Upper lobe of left lung (tissue), 6 donors: ENCODE data around the gene FAM24A. TPM values are rescaled to one million over a fixed set of nuclear protein-coding genes. Genes with fewer than 3 reads are reported as not detected.
"Not testable (repeated sequence)": the region's sequence is repeated elsewhere in the genome, so short reads cannot be mapped to it uniquely, and the experiment has no call there.

Experiments
- ATAC-seq, 2 donors: fragments of 200-7000 bp; cut with Tn5 transposase; one replicate each; pipeline ENCODE4 v1.9.1; 2022; ENCODE audit warnings: mild to moderate bottlenecking in 2 of 2, moderate library complexity in 2 of 2; ENCODE audit not compliant: low FRiP score in 2 of 2
- DNase-seq, 2 donors: peaks; one replicate each; pipeline ENCODE4 v3.0.0-alpha.2; 2019 to 2020
- H3K27ac ChIP-seq, 4 donors: fragments of 200-600 bp; sonication (generic); one replicate each; pipeline ENCODE4 v1.5.1; 2016 to 2019
- H3K27me3 ChIP-seq, 4 donors: fragments of 200-600 bp; sonication (generic); one replicate each; pipeline ENCODE4 v1.5.1; 2017 to 2019
- H3K36me3 ChIP-seq, 4 donors: fragments of 200-600 bp; sonication (generic); one replicate each; pipeline ENCODE4 v1.5.1; 2016 to 2019
- H3K4me1 ChIP-seq, 4 donors: fragments of 200-600 bp; sonication (generic); one replicate each; pipeline ENCODE4 v1.5.1; 2018 to 2019
- H3K4me3 ChIP-seq, 4 donors: fragments of 200-600 bp; sonication (generic); one replicate each; pipeline ENCODE4 v1.5.1; 2017 to 2019; ENCODE audit warnings: mild to moderate bottlenecking in 2 of 4, moderate library complexity in 1 of 4
- H3K9me3 ChIP-seq, 4 donors: fragments of 200-600 bp; sonication (generic); one replicate each; pipeline ENCODE4 v1.5.1; 2018 to 2019
- EP300 ChIP-seq, 4 donors: sonication (generic); formaldehyde crosslinking; IDR thresholded peaks; one replicate each; pipeline ENCODE4 v1.5.1; 2017; ENCODE audit warnings: antibody characterized with exemption in 4 of 4, control low read depth in 2 of 4
- POLR2A ChIP-seq, 4 donors: fragments of 450-650 bp; IDR thresholded peaks; one replicate each; pipeline ENCODE4 v1.5.1; 2016 to 2017; ENCODE audit warnings: antibody characterized with exemption in 4 of 4, mild to moderate bottlenecking in 2 of 4
- POLR2AphosphoS5 ChIP-seq, 2 donors: sonication (generic); formaldehyde crosslinking; IDR thresholded peaks; one replicate each; pipeline ENCODE4 v1.5.1; 2017; ENCODE audit warnings: antibody characterized with exemption in 2 of 2
- WGBS, 2 donors: methylation state at CpG; one replicate each; pipeline ENCODE4 v1.1.5; 2017 to 2018; 5-methylcytosine and 5-hydroxymethylcytosine counted together
- total RNA-seq, 6 donors: library from RNA; depleted of rRNA in 4 of 6; stranded (reverse); fragments of >200 nt in 4 of 6; gene quantifications; one replicate each; pipeline versions ENCODE4 v1.1.0 to v1.2.1, GENCODE V29; 2016 to 2021
- TF ChIP-seq, protein P1 (sequence below), 6 experiments: fragments of 450-650 bp in 4 of 6; fragments of 200-600 bp in 2 of 6; sonication (generic) in 2 of 6; IDR thresholded peaks; one replicate each; pipeline ENCODE4 v1.5.1; 2016 to 2019; ENCODE audit warnings: antibody characterized with exemption in 6 of 6
- donor health status: DM: no; HTN: no; CAD: no; lungs with moderate emphysema.
- donor health status: DM: no; HTN: yes; CAD: no; lungs with severe emphysema.

FAM24A gene
- total RNA-seq, 6 donors from 2014 or later, result not detected

DNA sequence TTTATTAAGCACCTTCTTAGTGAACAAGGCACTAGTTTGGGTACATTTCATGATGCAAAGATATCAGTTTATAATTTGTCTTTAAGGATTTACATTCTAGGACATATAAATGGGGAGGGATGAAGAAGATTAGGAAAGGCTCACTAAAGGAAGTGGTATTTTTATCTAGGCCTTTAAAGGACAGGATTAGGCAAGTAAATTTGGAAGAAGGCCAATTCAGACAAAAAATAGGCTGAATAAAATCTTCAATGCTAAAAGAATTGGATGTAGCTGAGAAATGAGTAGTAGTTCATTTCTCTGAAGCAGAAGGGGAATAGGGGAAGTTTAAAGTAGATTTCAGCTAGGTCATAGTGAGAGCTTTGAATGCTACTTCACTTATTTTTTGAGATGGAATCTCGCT, 26.2 kb upstream of the FAM24A start:
- no peak overlapping the region for H3K27ac ChIP-seq
- no peak overlapping the region for H3K4me3 ChIP-seq
- WGBS, 2 donors, result 91 to 94% methylated on average over 1 of the region's 1 CpG
- DNase-seq, result no peak
- no peaks in the 10 kb centered on the region for H3K9me3 ChIP-seq
- no peak for ATAC-seq
- H3K36me3 ChIP-seq, result no peaks in the 10 kb centered on the region
- H3K27me3 ChIP-seq, result no peaks in the 10 kb centered on the region
- peaks cover 7 to 11% (median 9%) of the 10 kb centered on the region in 4 donors for H3K4me1 ChIP-seq
- TF ChIP-seq, protein P1, sequence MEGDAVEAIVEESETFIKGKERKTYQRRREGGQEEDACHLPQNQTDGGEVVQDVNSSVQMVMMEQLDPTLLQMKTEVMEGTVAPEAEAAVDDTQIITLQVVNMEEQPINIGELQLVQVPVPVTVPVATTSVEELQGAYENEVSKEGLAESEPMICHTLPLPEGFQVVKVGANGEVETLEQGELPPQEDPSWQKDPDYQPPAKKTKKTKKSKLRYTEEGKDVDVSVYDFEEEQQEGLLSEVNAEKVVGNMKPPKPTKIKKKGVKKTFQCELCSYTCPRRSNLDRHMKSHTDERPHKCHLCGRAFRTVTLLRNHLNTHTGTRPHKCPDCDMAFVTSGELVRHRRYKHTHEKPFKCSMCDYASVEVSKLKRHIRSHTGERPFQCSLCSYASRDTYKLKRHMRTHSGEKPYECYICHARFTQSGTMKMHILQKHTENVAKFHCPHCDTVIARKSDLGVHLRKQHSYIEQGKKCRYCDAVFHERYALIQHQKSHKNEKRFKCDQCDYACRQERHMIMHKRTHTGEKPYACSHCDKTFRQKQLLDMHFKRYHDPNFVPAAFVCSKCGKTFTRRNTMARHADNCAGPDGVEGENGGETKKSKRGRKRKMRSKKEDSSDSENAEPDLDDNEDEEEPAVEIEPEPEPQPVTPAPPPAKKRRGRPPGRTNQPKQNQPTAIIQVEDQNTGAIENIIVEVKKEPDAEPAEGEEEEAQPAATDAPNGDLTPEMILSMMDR (IDR thresholded peaks at IDR 0.05), result no peak

DNA sequence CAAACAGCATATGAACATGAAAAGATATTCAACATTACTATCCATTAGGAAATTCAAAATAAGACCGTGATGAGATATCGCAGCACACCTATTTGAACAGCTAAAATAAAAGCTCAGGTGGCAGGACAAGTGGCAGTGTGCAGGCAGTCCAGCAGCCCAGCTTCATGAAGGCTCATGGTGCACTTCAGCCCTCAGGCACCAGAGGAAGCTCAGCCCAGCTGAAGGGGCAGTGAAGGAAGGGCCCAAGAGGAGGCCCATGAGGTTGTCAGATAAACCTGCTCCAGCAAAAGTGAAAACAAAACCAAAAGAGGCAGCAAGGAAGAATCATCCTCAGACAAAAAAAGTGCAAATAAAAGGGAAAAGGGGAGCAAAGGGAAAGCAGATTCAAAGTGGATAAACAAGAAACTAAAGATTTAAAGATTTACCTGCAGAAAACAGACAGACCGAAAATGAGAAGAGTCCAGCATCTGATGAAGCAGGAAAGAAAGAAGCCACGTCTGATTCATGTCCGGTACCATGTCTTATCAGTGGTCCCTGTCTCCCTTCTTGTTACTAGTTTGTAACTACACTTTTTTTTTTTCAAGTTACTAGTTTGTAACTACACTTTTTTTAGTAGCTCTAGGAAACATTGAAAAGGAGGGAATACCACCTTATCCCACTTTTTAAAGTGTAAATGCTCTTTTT, 16.0 kb upstream of the FAM24A start:
- H3K27ac ChIP-seq, result no peak overlapping the region
- no peak for DNase-seq
- TF ChIP-seq EP300 (IDR thresholded peaks at IDR 0.05) (no peak), POLR2AphosphoS5 (IDR thresholded peaks at IDR 0.05) (no peak), POLR2A (IDR thresholded peaks at IDR 0.05) (no peak)
- TF ChIP-seq, protein P1 (IDR thresholded peaks at IDR 0.05), result no peak
- no peak for ATAC-seq
- no peak overlapping the region for H3K4me3 ChIP-seq
- H3K27me3 ChIP-seq, result no peaks in the 10 kb centered on the region
- WGBS, 2 donors, result 85 to 87% methylated on average over 5 of the region's 5 CpGs
- no peaks in the 10 kb centered on the region for H3K36me3 ChIP-seq
- no peaks in the 10 kb centered on the region for H3K9me3 ChIP-seq
- H3K4me1 ChIP-seq, result no peaks in the 10 kb centered on the region

GRCh38 chr10:122903861-122904260, 6.5 kb upstream of the FAM24A start:
- not testable (repeated sequence) for H3K36me3 ChIP-seq
- 77 to 79% methylated on average over 4 of the region's 4 CpGs for WGBS, 2 donors

GRCh38 chr10:122911889-122912484, 1.6 kb downstream of the FAM24A start:
- Histone ChIP-seq H3K27me3 (no peaks in the 10 kb centered on the region), H3K4me3 (no peak overlapping the region), H3K27ac (no peak overlapping the region), H3K4me1 (no peaks in the 10 kb centered on the region), H3K36me3 (no peaks in the 10 kb centered on the region), H3K9me3 (no peaks in the 10 kb centered on the region)
- ATAC-seq (peak; percentile 64 to 70), DNase-seq (peak in 1 of 2 donors; percentile 27)
- TF ChIP-seq EP300 (IDR thresholded peaks at IDR 0.05), result no peak
- TF ChIP-seq, protein P1 (IDR thresholded peaks at IDR 0.05), result no peak
- TF ChIP-seq POLR2A (IDR thresholded peaks at IDR 0.05), result no peak
- TF ChIP-seq POLR2AphosphoS5 (IDR thresholded peaks at IDR 0.05), result no peak
- WGBS, 2 donors, result 31 to 38% methylated on average over 3 to 5 of the region's 5 CpGs

More at GRCh38 chr10:122903861-122904260, 6.5 kb upstream of the FAM24A start:
- H3K9me3 ChIP-seq, ATAC-seq, H3K27ac ChIP-seq, DNase-seq, H3K4me1 ChIP-seq, H3K4me3 ChIP-seq, H3K27me3 ChIP-seq: not testable (repeated sequence)

- no peak for TF ChIP-seq EP300 (IDR thresholded peaks at IDR 0.05)
- TF ChIP-seq POLR2A (IDR thresholded peaks at IDR 0.05), result no peak
- TF ChIP-seq, protein P1 (IDR thresholded peaks at IDR 0.05), result no peak
- TF ChIP-seq POLR2AphosphoS5 (IDR thresholded peaks at IDR 0.05), result no peak
- ATAC-seq (peak in 1 of 2 donors; percentile 26), DNase-seq (no peak)
- H3K27me3 ChIP-seq, result no peaks in the 10 kb centered on the region
- H3K36me3 ChIP-seq, result no peaks in the 10 kb centered on the region
- H3K4me3 ChIP-seq, result no peak overlapping the region
- H3K27ac ChIP-seq, result no peak overlapping the region
- no peaks in the 10 kb centered on the region for H3K9me3 ChIP-seq
- H3K4me1 ChIP-seq, result no peaks in the 10 kb centered on the region
- WGBS, 2 donors, result 86% methylated on average over 2 of the region's 2 CpGs; no CpG with 5 or more reads in 1 of the 2 donors
Measured at GRCh38 chr10:122915700-122916099, 5.3 kb downstream of the FAM24A start.
